HCT116 (cell line): ENCODE results near the gene SH3GL2.

ENCODE experiments used
- EGR1 ChIP-seq: IDR thresholded peaks from 2 replicates; pipeline ENCODE4 v1.6.1; 2012; ENCODE audit warnings: low read depth
- POLR2AphosphoS5 ChIP-seq: IDR thresholded peaks from 2 replicates; pipeline ENCODE4 v1.6.1; 2011; ENCODE audit warnings: mild to moderate bottlenecking, low read depth, low read length, moderate library complexity

- TF ChIP-seq EGR1 (no peak), POLR2AphosphoS5 (no peak)
These were observed 22.6 kb upstream of the SH3GL2 start for GRCh38 chr9:17556255-17556654.
